Naive thymus-derived CD4-positive, alpha-beta T cell (primary cell): ENCODE data around the gene EIF1B. TPM values are rescaled to one million over a fixed set of nuclear protein-coding genes. Genes with fewer than 3 reads are reported as not detected.

Experiments used
- ATAC-seq: fragments of 150-1000 bp; cut with Tn5 transposase; 2 replicates; pipeline ENCODE4 v1.10.0; 2021; ENCODE audit warnings: mild to moderate bottlenecking, moderate library complexity
- CTCF ChIA-PET: fragments of 350-600 bp; sonication (Branson Sonifier 250); formaldehyde crosslinking; loops from one replicate; lab custom pipeline; 2021; ENCODE audit warnings: antibody characterized with exemption; lab: Charles Lee
- POLR2A ChIA-PET: fragments of 350-600 bp; sonication (Branson Sonifier 250); formaldehyde crosslinking; loops from one replicate; lab custom pipeline; 2021; ENCODE audit warnings: antibody characterized with exemption, inconsistent platforms; lab: Charles Lee
- DNase-seq, 9 donors: peaks; one replicate each; pipeline versions ENCODE4 v3.0.0 to v3.0.0-alpha.2; 2020 to 2022; ENCODE audit warnings: mixed read lengths in 1 of 9
- H3K27ac ChIP-seq: one replicate; pipeline ENCODE4 v1.7.0; 2013; ENCODE audit warnings: mild to moderate bottlenecking, low read depth, low read length, moderate library complexity
- H3K27me3 ChIP-seq, 2 donors: one replicate each; pipeline ENCODE4 v1.7.0; 2013; ENCODE audit warnings: low read length in 2 of 2, mild to moderate bottlenecking in 2 of 2, moderate library complexity in 2 of 2; ENCODE audit not compliant: control insufficient read depth in 2 of 2, insufficient read depth in 2 of 2
- H3K36me3 ChIP-seq, 3 experiments: 1 replicate in 2 of 3; 2 replicates in 1 of 3; pipeline ENCODE4 v1.7.0; 2013; ENCODE audit warnings: low read length in 3 of 3, mild to moderate bottlenecking in 3 of 3, moderate library complexity in 1 of 3; ENCODE audit not compliant: insufficient read depth in 3 of 3, control insufficient read depth in 2 of 3
- H3K4me1 ChIP-seq, 2 donors: one replicate each; pipeline ENCODE4 v1.7.0; 2013; ENCODE audit warnings: low read length in 2 of 2, mild to moderate bottlenecking in 2 of 2, moderate library complexity in 1 of 2; ENCODE audit not compliant: control insufficient read depth in 2 of 2, insufficient read depth in 2 of 2
- H3K4me3 ChIP-seq: 2 replicates; pipeline ENCODE4 v1.7.0; 2013; ENCODE audit warnings: mild to moderate bottlenecking, low read length
- H3K9me3 ChIP-seq, 3 experiments: 1 replicate in 2 of 3; 2 replicates in 1 of 3; pipeline ENCODE4 v1.7.0; 2013; ENCODE audit warnings: low read length in 3 of 3; ENCODE audit not compliant: control insufficient read depth in 2 of 3
- H3K27ac Mint-ChIP-seq, 9 donors: one replicate each; pipeline ENCODE4 v1.8.0; 2020 to 2022; ENCODE audit warnings: mixed read lengths in 9 of 9, mild to moderate bottlenecking in 8 of 9, moderate library complexity in 5 of 9, inconsistent platforms in 2 of 9
- H3K27me3 Mint-ChIP-seq, 5 donors: one replicate each; pipeline ENCODE4 v1.8.0; 2021 to 2022; ENCODE audit warnings: mixed read lengths in 5 of 5, mild to moderate bottlenecking in 1 of 5
- H3K36me3 Mint-ChIP-seq, 5 donors: one replicate each; pipeline ENCODE4 v1.8.0; 2020 to 2022; ENCODE audit warnings: mixed read lengths in 5 of 5, mild to moderate bottlenecking in 3 of 5, inconsistent platforms in 1 of 5
- H3K4me1 Mint-ChIP-seq, 7 donors: one replicate each; pipeline ENCODE4 v1.8.0; 2020 to 2022; ENCODE audit warnings: mixed read lengths in 7 of 7, mild to moderate bottlenecking in 3 of 7, inconsistent platforms in 1 of 7
- H3K4me3 Mint-ChIP-seq, 10 donors: one replicate each; pipeline ENCODE4 v1.8.0; 2020 to 2022; ENCODE audit warnings: mild to moderate bottlenecking in 10 of 10, mixed read lengths in 10 of 10, moderate library complexity in 6 of 10, inconsistent platforms in 2 of 10
- H3K9me3 Mint-ChIP-seq, 11 donors: one replicate each; pipeline ENCODE4 v1.8.0; 2020 to 2022; ENCODE audit warnings: mixed read lengths in 11 of 11, mild to moderate bottlenecking in 4 of 11, inconsistent platforms in 1 of 11, moderate library complexity in 1 of 11
- intact Hi-C, 2 donors: fragments of 100-400 bp; cut with micrococcal nuclease; formaldehyde crosslinking; loops; one replicate each; pipeline ENCODE4 v1.15.1; 2023
- polyA plus RNA-seq, 2 donors: library from polyadenylated mRNA; unstranded; fragments of 300-500 nt; fragmentation: Illumina TruSeq; gene quantifications; one replicate each; pipeline ENCODE4 v1.2.3, GENCODE V29; 2021
- total RNA-seq, 6 experiments: library from RNA in 5 of 6; stranded (reverse) in 5 of 6; gene quantifications; 1 replicate in 5 of 6; 2 replicates in 1 of 6; pipeline ENCODE4 v1.2.3 and lab custom pipeline; 2021 to 2026

The EIF1B gene
- total and polyA plus RNA-seq, 7 experiments from 2014 or later, result 34.5 to 82.0 (median 52.6) TPM

DNA sequence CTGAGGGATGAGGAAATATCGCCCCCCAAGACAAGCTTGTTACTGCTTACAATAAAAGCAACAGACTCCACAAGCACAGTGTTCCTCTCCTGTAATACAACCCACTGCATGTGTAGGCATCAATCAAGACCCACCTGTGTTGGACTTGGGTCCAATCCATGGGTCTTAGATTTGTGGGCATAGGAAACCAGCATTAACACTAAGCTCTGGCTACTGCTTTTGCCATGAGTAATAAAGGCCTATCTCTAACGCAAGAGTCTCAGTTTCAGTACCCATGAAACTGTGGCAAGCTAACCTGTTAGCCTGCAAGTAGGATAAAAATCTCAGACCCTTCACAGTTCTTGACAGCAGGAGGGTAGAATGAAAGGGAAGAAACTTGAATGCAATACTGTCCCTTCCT, 5.2 kb upstream of the EIF1B start:
- no peak overlapping the region for H3K27ac ChIP-seq
- POLR2A ChIA-PET, result interaction anchor here (0.6 kb wide), 1 partner anchor 1696 kb away, joined by 4 read pairs; no protein-coding TSS in a partner anchor
- Mint-ChIP-seq H3K36me3 (peaks cover 2 to 29% (median 24%) of the 10 kb centered on the region in 5 donors), H3K4me3 (no peak overlapping the region), H3K27me3 (no peaks in the 10 kb centered on the region), H3K9me3 (peaks cover 0 to 9% (median 0%) of the 10 kb centered on the region in 11 donors), H3K27ac (no peak overlapping the region), H3K4me1 (peaks cover 0 to 8% (median 6%) of the 10 kb centered on the region in 7 donors)
- no peaks in the 10 kb centered on the region for H3K9me3 ChIP-seq
- intact Hi-C loops, result no loop called here
- no peaks in the 10 kb centered on the region for H3K27me3 ChIP-seq
- ATAC-seq, result no peak
- DNase-seq, result no peak
- H3K36me3 ChIP-seq, result peaks cover 0 to 5% (median 0%) of the 10 kb centered on the region in 3 experiments
- H3K4me3 ChIP-seq, result no peak overlapping the region
- CTCF ChIA-PET, result no interaction called here
- peaks cover 5 to 6% of the 10 kb centered on the region in 2 donors for H3K4me1 ChIP-seq

GRCh38 chr3:40306336-40306735, 3.2 kb upstream of the EIF1B start:
- Mint-ChIP-seq H3K4me3 (no peak overlapping the region), H3K9me3 (peaks cover 0 to 12% (median 0%) of the 10 kb centered on the region in 11 donors), H3K27ac (no peak overlapping the region), H3K27me3 (no peaks in the 10 kb centered on the region), H3K4me1 (peaks cover 5 to 22% (median 13%) of the 10 kb centered on the region in 7 donors), H3K36me3 (peaks cover 0 to 11% (median 7%) of the 10 kb centered on the region in 5 donors)
- intact Hi-C loops, result loop anchor here in 1 of 2 donors (5.0 kb wide), 1 partner anchor 924 kb away; the partner anchor contains the start of gene SLC25A38
- Histone ChIP-seq H3K4me3 (no peak overlapping the region), H3K4me1 (peaks cover 5 to 12% of the 10 kb centered on the region in 2 donors), H3K27me3 (no peaks in the 10 kb centered on the region), H3K27ac (no peak overlapping the region), H3K9me3 (no peaks in the 10 kb centered on the region), H3K36me3 (peaks cover 0 to 8% (median 3%) of the 10 kb centered on the region in 3 experiments)
- ATAC-seq (no peak), DNase-seq (no peak)
- ChIA-PET CTCF (no interaction called here), POLR2A (interaction anchor here (1.3 kb wide), 1 partner anchor 893 kb away, joined by 3 read pairs; the partner anchor contains the start of gene CTNNB1)

DNA sequence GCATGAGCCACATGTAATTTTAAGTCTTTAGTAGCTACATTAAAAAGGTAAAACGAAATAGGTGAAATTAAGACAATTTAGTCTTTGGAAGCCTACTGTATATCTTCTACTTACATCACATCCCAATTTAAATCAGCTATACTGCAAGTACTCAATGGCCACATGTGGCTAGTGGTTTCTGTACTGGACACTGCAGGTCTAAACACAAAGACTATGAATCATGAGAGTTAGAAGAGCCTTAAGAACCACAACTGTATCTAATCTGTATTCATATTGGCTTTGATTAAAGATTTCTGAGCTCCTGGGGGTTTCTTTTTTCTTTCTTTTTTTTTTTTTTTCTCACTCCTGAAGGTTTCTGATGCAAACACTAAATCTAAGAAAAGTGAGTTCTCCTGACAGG, 2.3 kb upstream of the EIF1B start:
- Mint-ChIP-seq H3K4me1 (peaks cover 5 to 30% (median 22%) of the 10 kb centered on the region in 7 donors), H3K27ac (no peak overlapping the region), H3K9me3 (peaks cover 0 to 4% (median 0%) of the 10 kb centered on the region in 11 donors), H3K36me3 (peaks cover 0 to 7% (median 4%) of the 10 kb centered on the region in 5 donors), H3K27me3 (no peaks in the 10 kb centered on the region), H3K4me3 (no peak overlapping the region)
- peaks cover 4 to 15% (median 5%) of the 10 kb centered on the region in 3 experiments for H3K36me3 ChIP-seq
- ATAC-seq, result no peak
- no peaks in the 10 kb centered on the region for H3K27me3 ChIP-seq
- H3K4me3 ChIP-seq, result no peak overlapping the region
- intact Hi-C loops, result loop anchor here in 1 of 2 donors (5.0 kb wide), 1 partner anchor 925 kb away; the partner anchor contains the start of gene SLC25A38
- H3K9me3 ChIP-seq, result no peaks in the 10 kb centered on the region
- ChIA-PET POLR2A (interaction anchor here (0.6 to 1.3 kb wide), 3 partner anchors 166 to 892 kb away, joined by 3 to 4 read pairs (median 3); partner anchors contain the start of genes CTNNB1 and ZNF621), CTCF (interaction anchor here (0.7 to 1.9 kb wide), 2 partner anchors 10 to 117 kb away, joined by 4 to 15 read pairs; no protein-coding TSS in a partner anchor)
- H3K4me1 ChIP-seq, result peaks cover 5 to 16% of the 10 kb centered on the region in 2 donors
- H3K27ac ChIP-seq, result no peak overlapping the region
- DNase-seq, result no peak

DNA sequence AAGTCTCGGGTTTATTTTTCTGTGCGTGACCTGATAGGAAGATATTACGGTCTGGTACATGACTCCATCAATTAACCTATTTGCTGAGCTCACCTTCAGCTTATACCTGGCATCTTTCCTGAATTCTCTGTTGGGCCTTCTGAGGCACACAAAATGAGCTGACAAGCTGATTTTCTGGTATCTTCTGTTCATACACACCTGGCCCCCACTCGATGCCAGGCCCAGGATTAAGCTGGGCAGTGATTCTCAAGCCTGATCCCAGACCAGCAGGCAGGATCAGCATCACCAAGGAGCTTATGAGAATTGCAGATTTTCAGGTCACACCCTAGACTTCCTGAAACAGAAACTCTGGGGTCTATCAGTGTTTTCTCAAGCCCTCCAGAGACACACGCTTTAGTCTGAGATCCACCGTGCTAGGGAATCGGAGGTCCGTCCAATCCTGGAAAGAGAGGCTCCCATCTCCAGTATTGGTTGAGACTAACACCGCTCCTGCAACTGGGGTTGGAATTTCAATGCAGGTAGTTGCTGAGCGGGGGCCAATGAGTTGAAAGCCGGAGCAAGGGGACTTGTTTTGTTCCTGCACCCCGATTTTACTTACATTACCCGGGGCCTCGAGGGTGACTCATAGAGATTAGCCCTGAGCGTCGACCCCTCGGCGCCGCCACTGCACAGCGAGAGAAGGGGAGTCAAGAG, 636 bp upstream of the EIF1B start:
- peak overlapping the region; percentile 92 to 100 (median 99) for H3K4me3 Mint-ChIP-seq
- H3K4me1 Mint-ChIP-seq, result peaks cover 5 to 43% (median 30%) of the 10 kb centered on the region in 7 donors
- no peaks in the 10 kb centered on the region for H3K27me3 Mint-ChIP-seq
- H3K9me3 Mint-ChIP-seq, result peaks cover 0 to 4% (median 0%) of the 10 kb centered on the region in 11 donors
- CTCF ChIA-PET, result interaction anchor here (0.5 to 1.9 kb wide), 8 partner anchors 9 to 1812 kb away, joined by 3 to 15 read pairs (median 3); partner anchors contain the start of gene ZNF619
- Histone ChIP-seq H3K27ac (peak overlapping the region; percentile 99), H3K4me3 (peak overlapping the region; percentile 80), H3K9me3 (no peaks in the 10 kb centered on the region), H3K27me3 (no peaks in the 10 kb centered on the region), H3K36me3 (peaks cover 4 to 28% (median 16%) of the 10 kb centered on the region in 3 experiments), H3K4me1 (peaks cover 5 to 16% of the 10 kb centered on the region in 2 donors)
- intact Hi-C loops, result loop anchor here (1.0 to 5.0 kb wide), 14 partner anchors 18 to 1703 kb away; partner anchors contain the start of genes CTNNB1 (in 2 of the 2), RPL14 (in 2 of the 2), RPSA (in 2 of the 2) and SLC25A38 (in 2 of the 2)
- no peak for ATAC-seq
- peaks cover 0 to 18% (median 4%) of the 10 kb centered on the region in 5 donors for H3K36me3 Mint-ChIP-seq
- peak overlapping the region; percentile 97 to 100 (median 99) for H3K27ac Mint-ChIP-seq
- POLR2A ChIA-PET, result interaction anchor here (0.6 to 4.3 kb wide), 13 partner anchors 12 to 1718 kb away, joined by 3 to 26 read pairs (median 3); partner anchors contain the start of genes CTNNB1 and RPL14
- peak in 1 of 9 donors; percentile 8 for DNase-seq

DNA sequence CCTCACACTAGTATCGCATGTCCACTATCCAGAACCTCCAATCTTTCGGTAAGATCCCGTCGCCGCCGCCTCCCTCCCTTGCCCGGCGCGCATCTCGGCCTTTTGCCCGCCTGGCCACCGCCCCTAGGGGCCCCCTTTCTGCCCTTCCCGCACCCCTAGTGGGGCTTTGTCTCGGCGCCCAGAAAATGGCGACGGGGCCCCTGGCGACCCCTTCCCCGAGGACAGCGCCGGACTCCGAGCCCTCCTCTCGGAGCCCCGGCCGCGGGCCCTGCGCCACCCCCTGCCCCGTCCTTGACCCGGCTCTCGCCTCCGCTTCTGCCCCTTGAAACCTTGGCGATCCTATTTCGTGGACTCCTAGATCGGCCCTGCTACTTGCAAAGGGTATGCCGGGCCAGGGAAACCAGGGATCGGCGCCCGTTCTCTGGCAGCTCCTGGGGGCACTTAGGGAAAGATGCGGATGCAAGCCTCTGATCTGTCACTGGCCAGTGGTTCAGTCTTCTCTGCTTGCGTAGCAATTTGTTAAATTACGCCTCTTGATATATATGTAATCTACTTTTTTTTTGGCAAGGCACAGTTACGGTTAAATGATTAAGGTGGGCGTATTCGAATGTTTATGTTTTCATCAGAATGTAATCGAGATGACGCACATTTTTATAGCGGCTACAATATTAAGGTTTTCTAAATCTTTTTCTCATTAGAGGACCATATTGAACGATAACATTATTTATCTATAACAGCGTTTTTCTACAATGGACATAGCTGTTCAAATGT, 603 bp downstream of the EIF1B start:
- peak overlapping the region; percentile 97 to 100 (median 99) for H3K27ac Mint-ChIP-seq
- H3K27me3 Mint-ChIP-seq, result no peaks in the 10 kb centered on the region
- DNase-seq, result peak in 7 of 9 donors; percentile 25 to 55 (median 39)

More for the DNA sequence above, 603 bp downstream of the EIF1B start:
- H3K9me3 Mint-ChIP-seq, result peaks cover 0 to 4% (median 0%) of the 10 kb centered on the region in 11 donors
- peaks cover 5 to 44% (median 30%) of the 10 kb centered on the region in 7 donors for H3K4me1 Mint-ChIP-seq
- Histone ChIP-seq H3K27ac (peak overlapping the region; percentile 99), H3K9me3 (no peaks in the 10 kb centered on the region), H3K4me3 (peak overlapping the region; percentile 80), H3K36me3 (peaks cover 4 to 37% (median 16%) of the 10 kb centered on the region in 3 experiments), H3K4me1 (peaks cover 5 to 16% of the 10 kb centered on the region in 2 donors), H3K27me3 (no peaks in the 10 kb centered on the region)
- CTCF ChIA-PET, result interaction anchor here (0.6 to 8.6 kb wide), 2 partner anchors 119 to 1022 kb away, joined by 4 to 90 read pairs; no protein-coding TSS in a partner anchor
- peak; percentile 15 for ATAC-seq
- POLR2A ChIA-PET, result interaction anchor here (0.6 to 4.3 kb wide), 9 partner anchors 59 to 1650 kb away, joined by 3 to 26 read pairs (median 4); partner anchors contain the start of genes CTNNB1, RPL14 and RPSA
- peak overlapping the region; percentile 92 to 100 (median 99) for H3K4me3 Mint-ChIP-seq
- peaks cover 0 to 23% (median 4%) of the 10 kb centered on the region in 5 donors for H3K36me3 Mint-ChIP-seq
- intact Hi-C loops, result loop anchor here (1.0 to 10.0 kb wide), 15 partner anchors 17 to 1785 kb away; partner anchors contain the start of genes CTNNB1 (in 2 of the 2), RPL14 (in 2 of the 2), RPSA (in 2 of the 2) and SLC25A38 (in 2 of the 2)
